Fibroblast of mammary gland (primary cell): ENCODE results near the gene SLC9C2.

Experiments used
- DNase-seq: peaks from one replicate; pipeline ENCODE4 v3.0.0-alpha.2; 2010; ENCODE audit warnings: low read depth
- H3K4me3 ChIP-seq: 2 replicates; pipeline ENCODE4 v1.5.1; 2011; ENCODE audit warnings: low read depth, mild to moderate bottlenecking, low read length, moderate library complexity; ENCODE audit not compliant: control insufficient read depth
- TF ChIP-seq, protein P1 (sequence below): conservative IDR thresholded peaks from 2 replicates; pipeline ENCODE4 v1.5.1; 2011; ENCODE audit warnings: low read depth, low read length, inconsistent platforms; ENCODE audit not compliant: control insufficient read depth, insufficient read depth

Gene SLC9C2

DNA sequence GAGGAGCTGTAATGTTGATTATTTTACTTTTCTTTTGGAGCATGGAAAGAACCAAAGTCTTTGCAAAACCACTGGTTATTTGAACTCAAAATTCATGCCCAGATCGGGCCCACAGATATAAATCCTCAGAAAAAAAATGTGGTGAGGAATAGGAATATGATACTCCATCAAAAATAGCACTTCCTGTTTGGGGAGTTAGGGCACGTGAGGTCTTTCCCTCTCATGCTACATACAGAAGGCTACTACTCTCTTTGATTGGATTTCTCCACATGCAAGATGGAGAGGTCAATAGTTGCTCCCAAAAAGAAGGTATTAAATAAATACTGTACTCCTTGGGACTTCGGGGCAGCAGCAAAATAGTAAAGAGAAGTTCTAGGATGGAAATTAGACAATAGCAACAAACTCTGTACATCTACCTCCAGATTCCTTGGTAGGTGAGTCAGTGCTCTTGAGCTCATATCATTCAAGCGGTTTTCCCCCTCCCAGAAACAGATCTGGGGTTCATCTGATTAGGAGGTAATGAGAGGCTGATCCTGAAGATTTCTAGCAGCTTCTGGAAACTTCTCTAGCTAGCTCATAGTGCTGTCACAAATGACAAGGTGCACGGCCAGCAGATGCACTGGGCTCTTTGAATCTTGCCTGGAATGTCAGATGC is 47.1 kb downstream of the SLC9C2 start:
- no peak overlapping the region for H3K4me3 ChIP-seq
- no peak for DNase-seq
- TF ChIP-seq, protein P1, sequence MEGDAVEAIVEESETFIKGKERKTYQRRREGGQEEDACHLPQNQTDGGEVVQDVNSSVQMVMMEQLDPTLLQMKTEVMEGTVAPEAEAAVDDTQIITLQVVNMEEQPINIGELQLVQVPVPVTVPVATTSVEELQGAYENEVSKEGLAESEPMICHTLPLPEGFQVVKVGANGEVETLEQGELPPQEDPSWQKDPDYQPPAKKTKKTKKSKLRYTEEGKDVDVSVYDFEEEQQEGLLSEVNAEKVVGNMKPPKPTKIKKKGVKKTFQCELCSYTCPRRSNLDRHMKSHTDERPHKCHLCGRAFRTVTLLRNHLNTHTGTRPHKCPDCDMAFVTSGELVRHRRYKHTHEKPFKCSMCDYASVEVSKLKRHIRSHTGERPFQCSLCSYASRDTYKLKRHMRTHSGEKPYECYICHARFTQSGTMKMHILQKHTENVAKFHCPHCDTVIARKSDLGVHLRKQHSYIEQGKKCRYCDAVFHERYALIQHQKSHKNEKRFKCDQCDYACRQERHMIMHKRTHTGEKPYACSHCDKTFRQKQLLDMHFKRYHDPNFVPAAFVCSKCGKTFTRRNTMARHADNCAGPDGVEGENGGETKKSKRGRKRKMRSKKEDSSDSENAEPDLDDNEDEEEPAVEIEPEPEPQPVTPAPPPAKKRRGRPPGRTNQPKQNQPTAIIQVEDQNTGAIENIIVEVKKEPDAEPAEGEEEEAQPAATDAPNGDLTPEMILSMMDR = no peak

DNA sequence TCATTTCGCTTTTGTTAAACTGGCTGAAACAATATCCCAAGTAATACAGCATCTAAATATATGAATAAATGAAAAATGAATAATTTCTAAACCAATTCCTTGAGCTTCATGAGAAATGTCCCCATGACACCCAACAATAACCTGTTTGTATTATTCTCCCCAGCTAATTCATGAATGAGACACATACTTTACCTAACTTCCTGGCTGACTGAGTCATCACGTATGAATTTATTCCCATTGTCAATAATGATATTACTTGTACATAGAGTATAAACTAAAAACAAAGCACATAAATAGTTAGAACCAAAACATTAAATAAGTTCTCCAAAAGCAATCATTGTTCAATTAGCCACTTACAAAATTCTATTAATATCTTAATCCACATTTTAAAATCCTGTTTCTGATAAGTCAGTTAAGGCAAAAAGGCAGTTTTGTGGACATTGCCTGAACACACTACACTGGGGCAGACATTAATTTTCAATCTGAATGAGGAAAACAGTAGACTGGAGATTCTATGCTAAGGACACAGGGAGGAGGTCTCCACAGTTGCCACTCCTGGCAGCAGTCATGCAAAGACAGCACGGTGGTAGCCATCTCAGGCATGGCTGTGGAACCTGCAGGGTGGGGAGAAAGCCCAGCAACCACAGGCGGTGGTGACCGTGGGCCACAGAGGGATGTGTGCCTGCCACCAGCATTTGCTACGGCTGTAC is 48.2 kb downstream of the SLC9C2 start:
- no peak for DNase-seq
- TF ChIP-seq, protein P1 = no peak
- H3K4me3 ChIP-seq = no peak overlapping the region

DNA sequence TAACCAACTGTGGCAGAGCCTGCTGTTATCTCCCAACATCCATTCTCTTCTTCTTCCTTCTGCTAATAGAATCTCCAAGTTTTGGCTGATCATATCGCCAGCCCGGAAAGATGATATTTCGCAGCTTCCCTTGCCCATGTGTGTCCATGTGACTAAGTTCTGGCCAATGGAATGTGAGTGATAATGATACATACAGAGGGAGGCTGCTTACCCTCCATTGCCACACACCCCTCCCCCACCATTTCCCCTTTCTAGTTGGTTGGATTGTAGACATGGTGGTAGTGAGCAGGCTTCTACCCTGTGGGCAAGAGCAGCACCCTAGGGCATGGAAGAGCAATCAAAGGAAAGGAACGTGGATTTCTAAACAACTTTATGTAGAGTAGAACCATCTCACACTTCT is 48.8 kb downstream of the SLC9C2 start:
- TF ChIP-seq, protein P1 = no peak
- H3K4me3 ChIP-seq = no peak overlapping the region
- DNase-seq = no peak

DNA sequence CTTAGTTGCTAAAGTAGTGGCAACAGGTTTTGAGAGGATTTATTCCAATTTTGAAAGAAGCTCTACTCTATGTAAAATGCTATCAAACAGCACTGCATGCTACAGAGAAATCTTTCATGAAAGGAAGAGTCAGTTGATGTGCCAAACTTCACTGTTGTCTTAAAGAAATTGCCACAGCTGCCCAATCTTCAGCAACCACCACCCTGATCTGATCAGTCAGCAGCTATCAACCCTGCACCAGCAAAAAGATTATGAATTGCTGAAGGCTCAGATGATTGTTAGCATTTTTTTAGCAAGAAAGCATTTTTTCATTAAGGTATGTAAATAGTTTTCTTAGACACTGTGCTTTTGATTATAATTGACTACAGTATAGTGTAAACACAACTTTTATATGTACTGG is 49.6 kb downstream of the SLC9C2 start:
- TF ChIP-seq, protein P1 = no peak
- no peak for DNase-seq

DNA sequence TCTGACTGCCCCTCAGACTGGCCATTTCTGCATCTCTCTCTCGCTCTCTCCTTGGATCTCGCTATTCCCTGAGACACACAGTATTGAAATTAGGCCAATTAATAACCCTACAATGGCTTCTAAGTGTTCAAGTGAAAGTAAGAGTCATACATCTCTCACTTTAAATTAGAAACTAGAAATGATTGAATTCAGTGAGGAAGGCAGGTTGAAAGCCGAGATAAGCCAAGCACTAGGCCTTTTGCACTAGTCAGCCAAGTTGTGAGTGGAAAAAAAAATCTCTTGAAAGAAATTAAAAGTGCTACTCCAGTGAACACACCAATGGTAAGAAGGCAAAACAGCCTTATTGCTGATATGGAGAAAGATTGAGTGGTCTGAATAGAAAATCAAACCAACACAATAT is 51.2 kb downstream of the SLC9C2 start:
- H3K4me3 ChIP-seq = no peak overlapping the region
- TF ChIP-seq, protein P1 = no peak
- no peak for DNase-seq

More for the DNA sequence above, 49.6 kb downstream of the SLC9C2 start:
- H3K4me3 ChIP-seq = no peak overlapping the region

DNA sequence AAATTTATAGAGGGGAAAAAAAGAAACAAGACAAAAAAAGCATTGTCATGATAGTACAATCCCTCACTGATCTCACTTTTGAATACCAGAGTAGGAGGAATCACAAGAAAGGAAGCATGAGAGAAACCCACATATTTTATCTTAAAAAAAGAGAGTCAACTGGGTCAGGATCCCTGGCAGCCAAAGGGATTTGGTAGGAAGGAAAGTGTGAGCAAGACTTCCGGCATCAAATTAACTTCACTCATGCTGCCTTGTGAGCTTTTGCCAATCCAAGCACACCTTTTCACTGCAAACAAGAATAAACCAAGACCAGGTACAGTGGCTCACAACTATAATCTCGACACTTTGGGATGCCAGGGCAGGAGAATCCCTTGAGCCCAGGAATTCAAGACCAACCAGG is 53.1 kb downstream of the SLC9C2 start:
- TF ChIP-seq, protein P1 = no peak
- DNase-seq = no peak
- H3K4me3 ChIP-seq = no peak overlapping the region

DNA sequence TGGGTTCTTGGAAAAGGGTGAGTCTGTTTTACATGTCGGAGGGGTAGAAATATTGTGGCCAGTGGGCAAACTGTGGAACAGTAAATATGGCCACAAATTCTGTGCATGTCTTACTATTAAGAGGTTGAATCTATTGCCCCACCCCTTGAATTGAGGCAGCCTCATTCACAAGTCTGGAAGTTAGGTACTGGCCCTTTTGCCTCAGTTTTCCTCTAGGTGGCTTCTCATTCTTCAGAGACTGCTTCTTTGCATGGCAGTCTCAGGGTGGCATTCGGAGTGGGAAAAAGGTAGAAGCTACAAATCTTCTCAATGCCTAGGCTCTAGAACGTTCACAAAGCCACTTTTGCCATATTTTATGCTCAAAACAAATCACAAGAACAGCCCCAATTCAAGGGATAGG is 57.2 kb downstream of the SLC9C2 start:
- no peak for DNase-seq
- no peak overlapping the region for H3K4me3 ChIP-seq
- TF ChIP-seq, protein P1 = no peak
